HepG2 (cell line): ENCODE data around the gene DGKD. TPM values are rescaled to one million over a fixed set of nuclear protein-coding genes. Genes with fewer than 3 reads are reported as not detected.

Experiments
- ATAC-seq: fragments of 200-7000 bp; cut with Tn5 transposase; 3 replicates; pipeline ENCODE4 v1.9.1; 2020; ENCODE audit warnings: mild to moderate bottlenecking, moderate library complexity
- BruUV-seq: library from RNA; stranded (reverse); fragments of 400-500 nt; replicated peaks from 2 replicates; lab custom pipeline; 2021; lab: Mats Ljungman, UMichigan
- CTCF ChIA-PET: fragments of 300-600 bp; formaldehyde crosslinking; extraction: SDS; loops from one replicate; lab custom pipeline; 2021; ENCODE audit warnings: low total read pairs, inconsistent platforms, low intra/inter-chr PET ratio; lab: Yijun Ruan, JAX
- POLR2A ChIA-PET: fragments of 350-600 bp; sonication (Branson Sonifier 250); formaldehyde crosslinking; loops from one replicate; lab custom pipeline; 2020; ENCODE audit warnings: antibody characterized with exemption, inconsistent platforms; lab: Yijun Ruan, JAX
- DNase-seq: peaks from one replicate; pipeline ENCODE4 v3.0.0-alpha.2; 2015; ENCODE audit warnings: low spot score
- FAIRE-seq: peaks from 3 replicates; lab custom pipeline; 2011; peaks lifted over from hg19 to GRCh38; lab: Jason Lieb, UNC
- H2AFZ ChIP-seq: one replicate; pipeline ENCODE4 v1.6.1; 2011; ENCODE audit warnings: low read length, inconsistent platforms
- H3K27ac ChIP-seq: fragments of 300-600 bp; 3 replicates; pipeline ENCODE4 v1.8.0; 2011; ENCODE audit warnings: mixed run types, mild to moderate bottlenecking, mixed read lengths, low read length, inconsistent platforms; ENCODE audit not compliant: insufficient read depth; ENCODE audit errors: extremely low read length
- H3K27me3 ChIP-seq, 2 experiments: fragments of 200-600 bp in 1 of 2; 2 replicates in 1 of 2; 3 replicates in 1 of 2; pipeline versions ENCODE4 v1.6.0 to v1.8.0; 2011; ENCODE audit warnings: low read length in 2 of 2, mild to moderate bottlenecking in 2 of 2, moderate library complexity in 2 of 2, inconsistent platforms in 1 of 2; ENCODE audit not compliant: insufficient read depth in 2 of 2, control insufficient read depth in 1 of 2
- H3K36me3 ChIP-seq, 2 experiments: fragments of 200-600 bp in 1 of 2; replicated peaks in 1 of 2; 2 replicates in 1 of 2; 3 replicates in 1 of 2; pipeline versions ENCODE4 v1.5.1 to v1.8.0; 2011; ENCODE audit warnings: low read length in 2 of 2, inconsistent platforms in 1 of 2; ENCODE audit not compliant: insufficient read depth in 2 of 2, control insufficient read depth in 1 of 2
- H3K4me1 ChIP-seq: 2 replicates; pipeline ENCODE4 v1.5.1; 2012; ENCODE audit warnings: low read length, inconsistent platforms; ENCODE audit not compliant: insufficient read depth
- H3K4me2 ChIP-seq: 2 replicates; pipeline ENCODE4 v1.6.0; 2011; ENCODE audit warnings: low read depth, low read length, inconsistent platforms
- H3K4me3 ChIP-seq, 3 experiments: fragments of 200-600 bp in 1 of 3; sonication (generic), shearing (Covaris generic) in 1 of 3; replicated peaks in 1 of 3; 2 replicates each; pipeline ENCODE4 v1.5.1; 2011 to 2016; ENCODE audit warnings: low read length in 3 of 3, inconsistent platforms in 2 of 3, low read depth in 2 of 3, mild to moderate bottlenecking in 2 of 3, control low read depth in 1 of 3, mixed read lengths in 1 of 3; ENCODE audit not compliant: insufficient read depth in 1 of 3
- H3K79me2 ChIP-seq: one replicate; pipeline ENCODE4 v1.6.1; 2011; ENCODE audit warnings: low read length, inconsistent platforms; ENCODE audit not compliant: insufficient read depth
- H3K9ac ChIP-seq: 2 replicates; pipeline ENCODE4 v1.6.0; 2011; ENCODE audit warnings: mild to moderate bottlenecking, low read depth, low read length, inconsistent platforms; ENCODE audit not compliant: insufficient read depth
- H3K9me3 ChIP-seq: 2 replicates; pipeline ENCODE4 v1.5.1; 2012; ENCODE audit warnings: mild to moderate bottlenecking, low read length
- H4K20me1 ChIP-seq: 2 replicates; pipeline ENCODE4 v1.6.0; 2011; ENCODE audit warnings: inconsistent platforms, mild to moderate bottlenecking, low read length, moderate library complexity; ENCODE audit not compliant: insufficient read depth
- HOXD1 ChIP-seq: sonication (generic); formaldehyde crosslinking; IDR thresholded peaks from 2 replicates; pipeline ENCODE4 v1.5.0; 2020; ENCODE audit warnings: missing genetic modification reagents
- IKZF4 ChIP-seq: sonication (generic); formaldehyde crosslinking; IDR thresholded peaks from 2 replicates; pipeline ENCODE4 v1.5.1; 2020; ENCODE audit warnings: borderline replicate concordance, mild to moderate bottlenecking, low read depth, missing genetic modification reagents; ENCODE audit errors: not compliant biosample characterization
- KDM1A ChIP-seq: IDR thresholded peaks from 2 replicates; pipeline ENCODE4 v1.6.1; 2016; ENCODE audit warnings: missing compliant biosample characterization
- POLR2AphosphoS2 ChIP-seq: IDR thresholded peaks from 2 replicates; pipeline ENCODE4 v1.6.1; 2011; ENCODE audit warnings: low read depth, low read length, improper control_type of control experiment
- PRMT3 ChIP-seq: sonication (generic); formaldehyde crosslinking; IDR thresholded peaks from 2 replicates; pipeline ENCODE4 v1.8.1; 2022; ENCODE audit warnings: low read depth, mild to moderate bottlenecking, moderate library complexity, missing genetic modification reagents, borderline replicate concordance
- REL ChIP-seq: sonication (generic); formaldehyde crosslinking; conservative IDR thresholded peaks from 2 replicates; pipeline ENCODE4 v1.8.0; 2022; ENCODE audit warnings: mild to moderate bottlenecking, missing genetic modification reagents, moderate library complexity
- SP1 ChIP-seq, 2 experiments: fragments of 450-650 bp in 1 of 2; sonication (generic) in 1 of 2; formaldehyde crosslinking in 1 of 2; IDR thresholded peaks; 2 replicates each; pipeline versions ENCODE4 v1.4.0 to v1.6.1; 2016 to 2020; ENCODE audit warnings: missing genetic modification reagents in 1 of 2
- XRCC5 ChIP-seq: fragments of 200-400 bp; formaldehyde crosslinking; optimal IDR thresholded peaks from 2 replicates; pipeline ENCODE3; 2017; ENCODE audit warnings: mild to moderate bottlenecking, low read length
- ZNF263 ChIP-seq: sonication (generic); formaldehyde crosslinking; IDR thresholded peaks from 2 replicates; pipeline ENCODE4 v1.4.0; 2020; ENCODE audit warnings: missing genetic modification reagents
- WGBS: methylation state at CpG from one replicate; pipeline ENCODE4 v1.1.6; 2017; ENCODE audit warnings: low lambda C conversion rate; 5-methylcytosine and 5-hydroxymethylcytosine counted together
- in situ Hi-C: cut with HindIII; loops from 2 replicates; pipeline ENCODE4 v1.10.0; 2017; ENCODE audit warnings: low pct_unique_long_range_greater_than_20kb; ENCODE audit not compliant: extremely low pct_ligation_motif_present
- intact Hi-C: fragments of 100-400 bp; cut with micrococcal nuclease; formaldehyde crosslinking; loops from one replicate; pipeline ENCODE4 v1.10.0; 2022; ENCODE audit not compliant: unreplicated experiment
- polyA plus RNA-seq, 8 experiments: library from polyadenylated mRNA; depleted of rRNA in 3 of 8; stranded (reverse) in 7 of 8; unstranded in 1 of 8; fragments of >200 nt; fragmentation: Illumina TruSeq in 4 of 8; extraction: Trizol in 4 of 8; gene quantifications; 2 replicates each; pipeline versions ENCODE4 v1.2.1 to v1.2.3, GENCODE V29; 2011 to 2016; ENCODE audit warnings: low read depth in 4 of 8, missing spikeins in 1 of 8, mixed read lengths in 1 of 8; ENCODE audit not compliant: insufficient read depth in 1 of 8
- total RNA-seq, 5 experiments: library from RNA; depleted of rRNA; stranded (reverse); fragments of >200 nt; fragmentation: Illumina TruSeq; extraction: Trizol; gene quantifications; 2 replicates each; pipeline ENCODE4 v1.2.3, GENCODE V29; 2016; ENCODE audit warnings: low read depth in 1 of 5
- TF ChIP-seq, protein P1 (sequence below): IDR thresholded peaks from 2 replicates; pipeline ENCODE4 v1.6.1; 2016; ENCODE audit warnings: missing compliant biosample characterization, missing genetic modification reagents, borderline replicate concordance
- TF ChIP-seq, protein P2 (sequence below): sonication (generic); formaldehyde crosslinking; IDR thresholded peaks from 2 replicates; pipeline ENCODE4 v1.4.0; 2020; ENCODE audit warnings: mild to moderate bottlenecking, missing genetic modification reagents
- TF ChIP-seq, protein P3 (sequence below): sonication (generic); formaldehyde crosslinking; IDR thresholded peaks from 2 replicates; pipeline ENCODE4 v1.4.0; 2020; ENCODE audit warnings: mild to moderate bottlenecking, low read depth, missing genetic modification reagents
- TF ChIP-seq, protein P4 (sequence below): IDR thresholded peaks from 2 replicates; pipeline ENCODE4 v1.4.0; 2020; ENCODE audit warnings: mild to moderate bottlenecking, missing genetic modification reagents
- TF ChIP-seq, protein P5 (sequence below): sonication (generic); formaldehyde crosslinking; IDR thresholded peaks from 2 replicates; pipeline ENCODE4 v1.4.0; 2020; ENCODE audit warnings: mild to moderate bottlenecking, missing genetic modification reagents

The DGKD gene
- total and polyA plus RNA-seq, 2 of the 13 experiments (the other 11 are each of a cell fraction or from before 2014, with no cell fraction given), result 24.5 to 33.2 TPM

DNA sequence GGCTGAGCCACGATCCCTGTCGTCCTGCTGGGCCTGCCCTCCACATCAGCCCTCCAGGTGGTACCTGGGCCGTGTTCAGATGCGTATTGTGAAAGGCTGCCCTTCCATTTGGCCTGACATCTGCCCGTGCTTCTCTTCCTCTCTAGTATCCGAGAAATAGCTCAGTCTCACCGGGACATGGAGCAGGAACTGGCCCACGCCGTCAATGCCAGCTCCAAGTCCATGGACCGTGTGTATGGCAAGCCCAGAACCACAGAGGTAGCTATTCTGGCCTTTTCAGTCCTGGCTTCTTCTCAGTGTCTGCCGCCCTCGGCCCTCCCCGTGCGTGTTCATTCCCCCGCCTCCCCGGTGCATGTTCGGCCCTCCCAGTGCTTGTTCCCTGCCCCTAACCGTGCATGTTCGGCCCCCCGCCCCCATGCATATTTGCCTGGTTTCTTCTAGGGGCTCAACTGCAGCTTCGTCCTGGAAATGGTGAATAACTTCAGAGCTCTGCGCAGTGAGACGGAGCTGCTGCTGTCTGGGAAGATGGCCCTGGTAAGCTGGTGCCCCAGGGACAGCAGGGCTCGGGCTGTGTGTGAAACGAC, 108.0 kb downstream of the DGKD start:
- Histone ChIP-seq H3K79me2 (no peaks in the 10 kb centered on the region), H3K36me3 (peaks cover 42 to 62% of the 10 kb centered on the region in 2 experiments), H3K9ac (no peak overlapping the region), H3K27me3 (no peaks in the 10 kb centered on the region), H2AFZ (no peak overlapping the region), H3K4me2 (no peak overlapping the region), H3K4me3 (no peak overlapping the region), H3K27ac (no peak overlapping the region), H3K4me1 (peaks cover 20% of the 10 kb centered on the region), H4K20me1 (no peaks in the 10 kb centered on the region), H3K9me3 (no peaks in the 10 kb centered on the region)
- no peak for FAIRE-seq
- in situ Hi-C loops, result no loop called here
- ChIA-PET CTCF (no interaction called here), POLR2A (no interaction called here)
- no peak for ATAC-seq
- 98% methylated on average over 25 of the region's 25 CpGs for WGBS
- BruUV-seq, result no TSS peak
- no peak for DNase-seq
- TF ChIP-seq, protein P1, sequence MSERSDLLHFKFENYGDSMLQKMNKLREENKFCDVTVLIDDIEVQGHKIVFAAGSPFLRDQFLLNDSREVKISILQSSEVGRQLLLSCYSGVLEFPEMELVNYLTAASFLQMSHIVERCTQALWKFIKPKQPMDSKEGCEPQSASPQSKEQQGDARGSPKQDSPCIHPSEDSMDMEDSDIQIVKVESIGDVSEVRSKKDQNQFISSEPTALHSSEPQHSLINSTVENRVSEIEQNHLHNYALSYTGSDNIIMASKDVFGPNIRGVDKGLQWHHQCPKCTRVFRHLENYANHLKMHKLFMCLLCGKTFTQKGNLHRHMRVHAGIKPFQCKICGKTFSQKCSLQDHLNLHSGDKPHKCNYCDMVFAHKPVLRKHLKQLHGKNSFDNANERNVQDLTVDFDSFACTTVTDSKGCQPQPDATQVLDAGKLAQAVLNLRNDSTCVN (CRISPR knock-in tag), result no peak
- TF ChIP-seq, protein P2, sequence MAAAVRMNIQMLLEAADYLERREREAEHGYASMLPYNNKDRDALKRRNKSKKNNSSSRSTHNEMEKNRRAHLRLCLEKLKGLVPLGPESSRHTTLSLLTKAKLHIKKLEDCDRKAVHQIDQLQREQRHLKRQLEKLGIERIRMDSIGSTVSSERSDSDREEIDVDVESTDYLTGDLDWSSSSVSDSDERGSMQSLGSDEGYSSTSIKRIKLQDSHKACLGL (CRISPR knock-in tag), result no peak
- TF ChIP-seq KDM1A (CRISPR knock-in tag) (no peak), XRCC5 (no peak), POLR2AphosphoS2 (no peak), SP1 (IDR thresholded peaks at IDR 0.05) (no peak), SP1 (CRISPR knock-in tag; IDR thresholded peaks at IDR 0.05) (no peak), REL (CRISPR knock-in tag) (no peak), PRMT3 (CRISPR knock-in tag) (no peak), HOXD1 (CRISPR knock-in tag) (no peak), ZNF263 (CRISPR knock-in tag) (no peak), IKZF4 (no peak)
- TF ChIP-seq, protein P3, sequence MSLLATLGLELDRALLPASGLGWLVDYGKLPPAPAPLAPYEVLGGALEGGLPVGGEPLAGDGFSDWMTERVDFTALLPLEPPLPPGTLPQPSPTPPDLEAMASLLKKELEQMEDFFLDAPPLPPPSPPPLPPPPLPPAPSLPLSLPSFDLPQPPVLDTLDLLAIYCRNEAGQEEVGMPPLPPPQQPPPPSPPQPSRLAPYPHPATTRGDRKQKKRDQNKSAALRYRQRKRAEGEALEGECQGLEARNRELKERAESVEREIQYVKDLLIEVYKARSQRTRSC (CRISPR knock-in tag), result no peak
- TF ChIP-seq, protein P4, sequence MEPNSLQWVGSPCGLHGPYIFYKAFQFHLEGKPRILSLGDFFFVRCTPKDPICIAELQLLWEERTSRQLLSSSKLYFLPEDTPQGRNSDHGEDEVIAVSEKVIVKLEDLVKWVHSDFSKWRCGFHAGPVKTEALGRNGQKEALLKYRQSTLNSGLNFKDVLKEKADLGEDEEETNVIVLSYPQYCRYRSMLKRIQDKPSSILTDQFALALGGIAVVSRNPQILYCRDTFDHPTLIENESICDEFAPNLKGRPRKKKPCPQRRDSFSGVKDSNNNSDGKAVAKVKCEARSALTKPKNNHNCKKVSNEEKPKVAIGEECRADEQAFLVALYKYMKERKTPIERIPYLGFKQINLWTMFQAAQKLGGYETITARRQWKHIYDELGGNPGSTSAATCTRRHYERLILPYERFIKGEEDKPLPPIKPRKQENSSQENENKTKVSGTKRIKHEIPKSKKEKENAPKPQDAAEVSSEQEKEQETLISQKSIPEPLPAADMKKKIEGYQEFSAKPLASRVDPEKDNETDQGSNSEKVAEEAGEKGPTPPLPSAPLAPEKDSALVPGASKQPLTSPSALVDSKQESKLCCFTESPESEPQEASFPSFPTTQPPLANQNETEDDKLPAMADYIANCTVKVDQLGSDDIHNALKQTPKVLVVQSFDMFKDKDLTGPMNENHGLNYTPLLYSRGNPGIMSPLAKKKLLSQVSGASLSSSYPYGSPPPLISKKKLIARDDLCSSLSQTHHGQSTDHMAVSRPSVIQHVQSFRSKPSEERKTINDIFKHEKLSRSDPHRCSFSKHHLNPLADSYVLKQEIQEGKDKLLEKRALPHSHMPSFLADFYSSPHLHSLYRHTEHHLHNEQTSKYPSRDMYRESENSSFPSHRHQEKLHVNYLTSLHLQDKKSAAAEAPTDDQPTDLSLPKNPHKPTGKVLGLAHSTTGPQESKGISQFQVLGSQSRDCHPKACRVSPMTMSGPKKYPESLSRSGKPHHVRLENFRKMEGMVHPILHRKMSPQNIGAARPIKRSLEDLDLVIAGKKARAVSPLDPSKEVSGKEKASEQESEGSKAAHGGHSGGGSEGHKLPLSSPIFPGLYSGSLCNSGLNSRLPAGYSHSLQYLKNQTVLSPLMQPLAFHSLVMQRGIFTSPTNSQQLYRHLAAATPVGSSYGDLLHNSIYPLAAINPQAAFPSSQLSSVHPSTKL (CRISPR knock-in tag), result no peak
- TF ChIP-seq, protein P5, sequence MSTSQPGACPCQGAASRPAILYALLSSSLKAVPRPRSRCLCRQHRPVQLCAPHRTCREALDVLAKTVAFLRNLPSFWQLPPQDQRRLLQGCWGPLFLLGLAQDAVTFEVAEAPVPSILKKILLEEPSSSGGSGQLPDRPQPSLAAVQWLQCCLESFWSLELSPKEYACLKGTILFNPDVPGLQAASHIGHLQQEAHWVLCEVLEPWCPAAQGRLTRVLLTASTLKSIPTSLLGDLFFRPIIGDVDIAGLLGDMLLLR (CRISPR knock-in tag), result no peak
- intact Hi-C loops, result no loop called here
